Naive B cell (primary cell): ENCODE results near the gene ASB11. TPM values are rescaled to one million over a fixed set of nuclear protein-coding genes. Genes with fewer than 3 reads are reported as not detected.

Experiments
- ATAC-seq, 2 donors: fragments of 150-1000 bp; cut with Tn5 transposase; 2 replicates each; pipeline ENCODE4 v1.10.0; 2021; ENCODE audit warnings: low read depth in 2 of 2, mild to moderate bottlenecking in 2 of 2, moderate library complexity in 2 of 2
- DNase-seq: peaks from one replicate; pipeline ENCODE4 v3.0.0; 2022
- H3K27ac Mint-ChIP-seq, 6 donors: one replicate each; pipeline ENCODE4 v1.8.0; 2020 to 2022; ENCODE audit warnings: mild to moderate bottlenecking in 6 of 6, mixed read lengths in 6 of 6, moderate library complexity in 5 of 6, inconsistent platforms in 2 of 6
- H3K27me3 Mint-ChIP-seq, 3 donors: one replicate each; pipeline ENCODE4 v1.8.0; 2021 to 2022; ENCODE audit warnings: mixed read lengths in 3 of 3, mild to moderate bottlenecking in 1 of 3
- H3K36me3 Mint-ChIP-seq, 2 donors: one replicate each; pipeline ENCODE4 v1.8.0; 2020 to 2022; ENCODE audit warnings: mixed read lengths in 2 of 2, inconsistent platforms in 1 of 2, mild to moderate bottlenecking in 1 of 2
- H3K4me1 Mint-ChIP-seq, 3 donors: one replicate each; pipeline ENCODE4 v1.8.0; 2020 to 2022; ENCODE audit warnings: mixed read lengths in 3 of 3, inconsistent platforms in 1 of 3, mild to moderate bottlenecking in 1 of 3, moderate library complexity in 1 of 3
- H3K4me3 Mint-ChIP-seq, 8 donors: one replicate each; pipeline ENCODE4 v1.8.0; 2020 to 2022; ENCODE audit warnings: mild to moderate bottlenecking in 8 of 8, mixed read lengths in 8 of 8, moderate library complexity in 8 of 8, inconsistent platforms in 2 of 8
- H3K9me3 Mint-ChIP-seq, 7 donors: one replicate each; pipeline ENCODE4 v1.8.0; 2020 to 2022; ENCODE audit warnings: mixed read lengths in 7 of 7, mild to moderate bottlenecking in 5 of 7, inconsistent platforms in 2 of 7, moderate library complexity in 1 of 7
- polyA plus RNA-seq, 6 donors: library from polyadenylated mRNA; unstranded; fragments of 300-500 nt; fragmentation: Illumina TruSeq; gene quantifications; one replicate each; pipeline ENCODE4 v1.2.3, GENCODE V29; 2021; ENCODE audit warnings: low read depth in 6 of 6

ASB11 gene
- polyA plus RNA-seq, 6 donors from 2014 or later: not detected

- H3K36me3 Mint-ChIP-seq: no peaks in the 10 kb centered on the region
- H3K4me3 Mint-ChIP-seq: no peak overlapping the region
- H3K27ac Mint-ChIP-seq: no peak overlapping the region
- DNase-seq (no peak), ATAC-seq (no peak)
- H3K4me1 Mint-ChIP-seq: no peaks in the 10 kb centered on the region
- peaks cover 3 to 9% (median 7%) of the 10 kb centered on the region in 3 donors for H3K27me3 Mint-ChIP-seq
- peaks cover 0 to 3% (median 0%) of the 10 kb centered on the region in 7 donors for H3K9me3 Mint-ChIP-seq
These were observed 74.1 kb downstream of the ASB11 start for GRCh38 chrX:15241301-15241700.

GRCh38 chrX:15240414-15240813 is 75.0 kb downstream of the ASB11 start:
- Mint-ChIP-seq H3K4me3 (no peak overlapping the region), H3K36me3 (no peaks in the 10 kb centered on the region), H3K4me1 (no peaks in the 10 kb centered on the region), H3K9me3 (peaks cover 0 to 9% (median 0%) of the 10 kb centered on the region in 7 donors), H3K27me3 (peaks cover 4 to 11% (median 7%) of the 10 kb centered on the region in 3 donors), H3K27ac (no peak overlapping the region)
- DNase-seq: no peak
- no peak for ATAC-seq

- Mint-ChIP-seq H3K4me3 (no peak overlapping the region), H3K4me1 (no peaks in the 10 kb centered on the region), H3K27me3 (peaks cover 7 to 17% (median 9%) of the 10 kb centered on the region in 3 donors), H3K36me3 (no peaks in the 10 kb centered on the region), H3K27ac (no peak overlapping the region), H3K9me3 (peaks cover 0 to 9% (median 0%) of the 10 kb centered on the region in 7 donors)
- DNase-seq: no peak
- ATAC-seq: no peak
These were observed 79.3 kb downstream of the ASB11 start for GRCh38 chrX:15236146-15236545.

GRCh38 chrX:15235001-15235400 is 80.4 kb downstream of the ASB11 start:
- Mint-ChIP-seq H3K36me3 (no peaks in the 10 kb centered on the region), H3K4me3 (no peak overlapping the region), H3K27ac (no peak overlapping the region), H3K4me1 (no peaks in the 10 kb centered on the region), H3K27me3 (peaks cover 7 to 17% (median 9%) of the 10 kb centered on the region in 3 donors), H3K9me3 (peaks cover 0 to 9% (median 0%) of the 10 kb centered on the region in 7 donors)
- ATAC-seq (no peak), DNase-seq (no peak)

- H3K4me1 Mint-ChIP-seq: no peaks in the 10 kb centered on the region
- H3K4me3 Mint-ChIP-seq: no peak overlapping the region
- no peak overlapping the region for H3K27ac Mint-ChIP-seq
- peaks cover 7 to 17% (median 9%) of the 10 kb centered on the region in 3 donors for H3K27me3 Mint-ChIP-seq
- peaks cover 0 to 9% (median 0%) of the 10 kb centered on the region in 7 donors for H3K9me3 Mint-ChIP-seq
- ATAC-seq (no peak), DNase-seq (no peak)
- no peaks in the 10 kb centered on the region for H3K36me3 Mint-ChIP-seq
These were observed 81.9 kb downstream of the ASB11 start for GRCh38 chrX:15233416-15234015.

Other genes starting within 250 kb of the ASB11 start
- not detected for gene ASB9, start 45.6 kb downstream of the ASB11 start, polyA plus RNA-seq
- gene PIGA, start 19.9 kb upstream of the ASB11 start, polyA plus RNA-seq: 10 to 100 TPM in 1 of 6 donors, 1 to 10 TPM in 5; 3.4 to 12.0 (median 7.8) TPM
- not detected for gene VEGFD, start 68.8 kb upstream of the ASB11 start, polyA plus RNA-seq
- gene PIR, start 177.7 kb upstream of the ASB11 start, polyA plus RNA-seq: not detected
- gene BMX, start 185.2 kb upstream of the ASB11 start, polyA plus RNA-seq: not detected